Fibroblast of skin of back (primary cell): ENCODE data around the gene BUD13.
A peak's percentile ranks its signal among the peaks of the same experiment; 100 is the strongest.
"Not testable (repeated sequence)": the region's sequence is repeated elsewhere in the genome, so short reads cannot be mapped to it uniquely, and the experiment has no call there.

Experiments
- DNase-seq: peaks from one replicate; pipeline ENCODE4 v3.0.0-alpha.2; 2013

Gene BUD13

DNA sequence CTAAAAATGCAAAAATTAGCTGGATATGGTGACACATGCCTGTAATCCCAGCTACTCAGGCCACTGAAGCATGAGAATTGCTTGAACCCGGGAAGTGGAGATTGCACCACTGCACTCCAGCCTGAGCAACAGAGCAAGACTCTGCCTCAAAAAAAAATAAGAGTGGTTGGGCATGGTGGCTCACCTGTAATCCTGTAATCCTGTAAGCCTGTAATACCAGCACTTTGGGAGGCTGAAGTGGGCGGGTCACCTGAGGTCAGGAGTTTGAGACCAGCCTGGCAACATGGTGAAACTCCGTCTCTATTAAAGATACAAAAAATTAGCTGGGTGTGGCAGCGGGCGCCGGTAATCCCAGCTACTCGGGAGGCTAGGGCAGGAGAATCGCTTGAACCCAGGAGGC lies 16.7 kb downstream of the BUD13 start:
- DNase-seq = not testable (repeated sequence)

GRCh38 chr11:116750070-116750718 lies 22.6 kb downstream of the BUD13 start:
- no peak for DNase-seq

DNA sequence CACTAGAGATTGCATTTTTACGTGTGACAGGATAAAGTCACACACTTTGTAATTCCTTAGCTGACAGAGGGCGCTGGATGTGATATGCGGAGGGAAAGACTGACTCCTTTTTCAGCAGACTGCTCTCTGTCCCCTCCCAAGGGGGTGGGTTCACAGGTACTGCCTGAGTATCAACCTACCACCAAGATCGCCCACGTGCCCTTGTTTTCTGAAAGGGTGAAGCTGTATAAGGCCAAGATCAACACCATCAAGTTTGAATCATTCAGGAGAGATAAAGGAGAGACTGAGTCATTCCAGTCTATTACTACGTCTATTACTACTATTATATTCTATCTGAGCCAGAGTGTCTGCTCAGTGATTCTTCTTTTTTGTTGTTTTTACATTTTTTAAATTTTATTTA lies 30.7 kb downstream of the BUD13 start:
- peak; percentile 33 for DNase-seq

DNA sequence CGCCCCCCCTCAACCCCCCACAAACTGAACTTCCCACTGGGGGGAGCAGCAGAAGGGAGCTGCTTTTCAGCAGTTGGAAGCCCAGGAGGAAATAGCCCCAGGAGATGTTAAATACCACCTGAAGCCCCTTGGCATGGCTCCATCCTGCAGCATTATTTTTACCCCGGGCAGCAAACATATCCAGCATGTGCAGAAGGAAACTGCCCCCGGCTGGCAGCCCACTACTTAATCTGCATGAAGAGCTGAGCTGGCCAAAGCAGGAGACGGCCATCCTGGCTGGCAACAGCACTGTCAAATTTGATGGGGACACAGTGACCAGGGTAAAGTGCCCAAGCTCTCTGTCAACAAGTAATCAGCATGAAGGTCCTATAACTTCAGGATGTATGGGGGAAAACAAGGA lies 32.0 kb downstream of the BUD13 start:
- no peak for DNase-seq

- DNase-seq = no peak
These were observed 33.8 kb downstream of the BUD13 start for GRCh38 chr11:116738975-116739374.

- peak; percentile 15 for DNase-seq
These were observed 36.0 kb downstream of the BUD13 start for GRCh38 chr11:116736763-116737162.

- DNase-seq = no peak
These were observed 38.7 kb downstream of the BUD13 start for GRCh38 chr11:116733969-116734508.

GRCh38 chr11:116733043-116733755 lies 39.6 kb downstream of the BUD13 start:
- DNase-seq = no peak

GRCh38 chr11:116732271-116733042 lies 40.3 kb downstream of the BUD13 start:
- peak; percentile 56 for DNase-seq

GRCh38 chr11:116731821-116732220 lies 41.0 kb downstream of the BUD13 start:
- DNase-seq = no peak

DNA sequence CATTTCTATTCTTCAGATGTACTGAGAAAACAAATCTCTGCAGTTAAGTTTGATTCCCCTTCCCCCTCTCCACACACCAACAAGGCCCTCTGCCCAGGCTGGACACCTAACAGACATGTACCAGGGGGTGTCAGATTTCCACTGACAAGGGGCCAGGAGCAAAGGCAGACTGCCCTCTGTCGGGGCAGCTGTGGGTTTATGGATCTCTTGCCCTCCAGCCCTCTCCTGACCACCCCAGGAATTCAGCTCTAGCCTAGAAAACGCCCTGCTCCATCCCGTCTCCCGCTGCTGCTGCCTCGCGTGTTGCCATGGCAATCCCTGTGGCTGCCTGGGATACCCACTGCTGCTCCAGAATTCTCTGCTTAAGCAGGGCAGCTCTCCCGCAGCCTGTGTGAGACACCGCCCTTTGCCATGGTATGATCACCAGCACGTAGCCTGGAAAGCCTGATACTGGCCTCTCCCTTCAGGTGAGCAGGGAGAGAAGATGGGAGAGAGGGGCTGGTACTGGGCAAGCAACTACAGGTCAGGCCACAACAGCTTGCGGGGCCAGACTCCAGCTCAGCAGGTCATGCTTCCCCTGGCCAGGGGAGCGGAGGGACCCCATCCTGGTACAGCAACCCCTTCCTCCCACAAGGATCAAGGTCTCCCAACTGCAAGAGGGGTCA lies 41.6 kb downstream of the BUD13 start:
- DNase-seq = peak; percentile 60

DNA sequence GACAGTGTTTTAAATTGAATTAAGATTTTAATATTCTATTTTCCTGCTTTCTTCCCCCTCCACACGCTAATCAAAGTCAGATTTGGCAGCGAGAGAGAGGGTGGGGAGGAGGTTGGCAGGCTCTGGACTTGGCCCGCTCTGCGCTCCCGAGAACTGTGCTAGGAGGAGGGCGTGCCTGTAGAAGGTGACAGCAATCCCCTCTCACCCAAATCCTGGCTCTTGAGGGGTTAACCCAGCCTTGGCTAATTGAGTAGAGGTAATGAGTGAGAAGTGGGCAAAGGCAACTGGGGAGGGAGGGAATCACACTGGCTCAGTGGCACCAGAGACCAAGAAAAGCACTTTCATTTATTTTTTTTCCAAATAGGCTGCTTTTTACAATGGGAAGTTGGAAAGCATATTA lies 42.2 kb downstream of the BUD13 start:
- DNase-seq = no peak

DNA sequence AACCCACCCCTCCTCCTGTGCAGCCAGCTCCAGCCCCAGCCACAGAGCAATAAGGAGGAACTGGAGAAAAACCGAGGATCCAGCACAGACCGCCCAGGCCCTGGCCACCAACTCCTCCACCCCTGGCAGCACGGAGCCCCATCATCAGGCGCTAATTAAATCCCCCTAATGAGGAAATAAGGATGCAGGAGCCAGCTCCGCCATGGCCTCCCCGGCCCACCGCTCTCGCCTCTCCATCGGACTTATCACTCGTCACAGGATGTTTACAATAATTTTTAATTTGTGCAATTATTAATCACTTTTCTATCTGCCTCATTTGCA lies 42.6 kb downstream of the BUD13 start:
- DNase-seq = no peak

- no peak for DNase-seq
These were observed 43.1 kb downstream of the BUD13 start for GRCh38 chr11:116729501-116730240.

DNA sequence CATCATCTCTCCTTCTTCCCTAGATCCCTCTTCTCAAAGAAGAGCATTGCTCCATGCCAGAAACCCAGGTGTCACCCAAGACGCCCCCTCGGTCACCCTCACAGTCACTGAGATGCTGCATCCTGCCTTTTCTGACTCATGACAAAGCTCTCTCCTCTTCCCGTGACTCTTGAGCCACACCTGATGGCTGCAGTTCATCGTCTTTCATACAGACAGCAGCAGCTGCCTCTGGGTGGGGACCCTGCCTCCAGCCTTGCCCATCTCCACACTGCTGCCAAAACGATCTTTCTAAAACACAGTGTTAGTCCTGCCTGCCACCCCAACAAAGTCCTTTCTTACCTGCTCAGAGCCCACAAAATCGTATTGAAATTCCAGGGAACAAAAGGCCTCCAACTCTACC lies 44.8 kb downstream of the BUD13 start:
- DNase-seq = no peak

GRCh38 chr11:116725434-116726221 lies 47.2 kb downstream of the BUD13 start:
- DNase-seq = peak; percentile 79

DNA sequence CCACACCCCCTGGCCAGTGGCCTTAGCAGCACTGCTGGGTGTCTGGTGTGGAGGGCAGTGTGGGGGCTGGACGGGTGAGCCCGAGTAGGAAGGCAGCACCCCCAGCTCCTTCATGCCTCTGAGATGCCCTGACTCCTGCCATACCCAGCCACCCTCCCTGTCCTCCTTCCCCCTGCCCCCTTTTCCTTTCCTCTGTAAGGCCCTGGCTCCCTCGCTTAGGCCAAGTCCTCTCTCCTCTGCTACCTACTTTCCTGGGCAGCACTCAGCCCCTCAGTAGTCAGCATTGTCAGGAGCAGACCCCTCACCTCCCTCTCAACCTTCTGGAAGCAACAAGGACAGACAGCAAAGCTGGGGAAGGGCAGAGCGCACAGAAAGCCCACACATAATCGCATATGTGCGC lies 48.0 kb downstream of the BUD13 start:
- no peak for DNase-seq

DNA sequence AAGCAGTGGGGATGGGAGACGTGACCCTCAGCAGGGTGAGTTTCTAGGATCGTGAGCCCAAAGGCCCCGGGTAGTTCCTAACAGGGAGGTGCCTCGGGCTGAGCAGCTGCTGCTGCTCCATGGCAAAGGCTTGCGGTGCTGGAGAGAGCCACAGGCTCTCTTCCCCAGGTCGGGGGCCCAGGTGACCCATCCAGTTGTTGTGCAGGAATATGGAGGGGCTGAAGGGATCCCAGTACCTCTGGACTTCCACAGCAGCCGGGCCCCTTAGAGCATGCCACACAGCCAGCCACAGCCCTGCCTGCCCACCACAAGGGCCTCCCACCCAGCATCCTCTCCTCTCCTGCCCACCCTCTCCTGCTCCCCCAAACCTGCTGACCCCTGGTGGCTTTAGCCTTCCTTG lies 49.3 kb downstream of the BUD13 start:
- no peak for DNase-seq

GRCh38 chr11:116721988-116722387 lies 50.8 kb downstream of the BUD13 start:
- no peak for DNase-seq

DNA sequence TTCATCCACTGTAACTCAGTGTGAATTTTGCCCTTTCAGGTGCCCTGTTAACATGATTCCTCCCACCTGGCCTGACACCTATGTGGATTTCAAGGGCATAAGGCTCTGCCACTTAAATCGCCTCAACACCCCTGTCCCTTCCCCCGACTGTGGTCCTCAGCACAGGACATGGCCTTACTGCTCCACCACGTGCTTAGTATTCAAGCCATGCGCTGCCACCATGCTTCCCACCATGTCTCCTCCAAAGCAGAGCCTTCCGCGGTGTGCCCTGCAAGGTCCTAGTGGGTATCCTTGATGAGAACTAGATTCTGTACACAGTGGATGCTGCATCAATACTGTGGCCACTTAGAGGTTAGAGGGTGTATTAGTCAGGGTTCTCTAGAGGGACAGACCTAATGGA lies 51.9 kb downstream of the BUD13 start:
- no peak for DNase-seq

GRCh38 chr11:116718955-116719501 lies 53.8 kb downstream of the BUD13 start:
- no peak for DNase-seq
